ENCODE data around the gene C2CD4D.
A peak's percentile ranks its signal among the peaks of the same experiment; 100 is the strongest.

Gene C2CD4D

GRCh38 chr1:151832318-151832980, 7.2 kb downstream of the C2CD4D start:
- no peak for DNase-seq

DNA sequence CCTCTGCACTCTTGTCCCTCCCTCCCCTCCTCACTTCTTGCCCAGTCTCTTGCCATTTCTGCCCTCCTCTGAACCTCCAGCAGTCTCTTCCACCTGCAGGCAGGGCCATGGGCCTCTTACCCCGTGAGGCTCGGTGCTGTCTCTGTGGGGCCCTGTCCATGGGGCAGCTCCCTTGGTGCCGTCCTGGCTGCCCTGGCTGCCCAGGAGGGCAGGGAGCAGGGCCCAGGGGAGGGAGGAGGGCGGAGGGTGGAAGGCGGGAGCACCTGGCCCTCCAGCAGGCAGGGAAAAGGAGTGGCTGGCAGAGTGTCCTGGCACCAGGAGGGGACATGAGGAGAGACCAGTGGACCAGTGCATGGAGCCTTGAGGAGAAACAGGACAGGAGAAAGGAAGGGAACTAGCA, 8.0 kb downstream of the C2CD4D start, which contains the start of gene RORC:
Gene RORC (minus strand): TSS at position 198 of the 400 bp plus-strand sequence. CDS start 38 bp downstream, at position 160.
- DNase-seq, result no peak

GRCh38 chr1:151831256-151831591, 8.4 kb downstream of the C2CD4D start:
- no peak for DNase-seq

DNA sequence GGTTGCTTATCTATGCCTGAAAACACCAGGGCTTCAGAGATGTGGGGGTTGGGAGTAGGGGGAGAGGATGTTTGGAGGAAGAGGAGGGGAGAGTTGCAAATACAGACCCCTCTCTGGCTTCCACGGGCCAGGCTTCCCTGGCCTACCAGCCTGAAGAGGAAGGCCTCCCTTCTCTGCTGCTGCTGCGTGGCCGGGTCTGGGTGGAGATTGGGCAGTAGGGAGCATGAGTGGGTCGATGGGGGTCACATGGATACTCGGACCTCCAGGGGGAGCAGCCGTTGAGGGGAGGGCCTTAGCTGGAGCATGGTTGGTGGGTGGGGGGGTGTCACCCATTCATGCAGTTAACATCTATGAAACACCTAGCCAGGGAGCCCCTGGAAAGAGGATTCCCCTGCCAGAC, 9.6 kb downstream of the C2CD4D start:
- DNase-seq, result no peak

- no peak for DNase-seq
Observed at GRCh38 chr1:151829352-151830046, 10.1 kb downstream of the C2CD4D start.

DNA sequence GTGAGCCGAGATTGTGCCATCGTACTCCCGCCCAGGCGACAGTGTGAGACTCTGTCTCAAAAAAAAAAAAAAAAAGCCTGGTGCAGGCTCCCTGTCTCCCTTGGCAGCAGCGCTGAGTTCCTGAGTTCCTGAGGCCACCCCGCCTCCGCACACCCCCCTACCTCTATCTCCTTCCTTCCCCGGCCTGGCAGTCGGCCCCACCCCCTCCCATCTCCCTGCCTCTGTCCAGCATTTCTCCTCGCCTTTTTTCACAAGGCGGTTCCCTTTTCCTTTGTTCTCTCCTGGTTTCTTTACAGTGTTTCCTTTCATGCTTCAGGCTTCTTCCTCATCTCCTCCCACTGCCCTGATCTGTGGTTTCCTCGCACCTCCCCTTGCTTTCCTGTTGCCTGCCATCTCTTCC, 10.7 kb downstream of the C2CD4D start:
- no peak for DNase-seq

- DNase-seq, result no peak
Observed at GRCh38 chr1:151827853-151828252, 11.8 kb downstream of the C2CD4D start.

DNA sequence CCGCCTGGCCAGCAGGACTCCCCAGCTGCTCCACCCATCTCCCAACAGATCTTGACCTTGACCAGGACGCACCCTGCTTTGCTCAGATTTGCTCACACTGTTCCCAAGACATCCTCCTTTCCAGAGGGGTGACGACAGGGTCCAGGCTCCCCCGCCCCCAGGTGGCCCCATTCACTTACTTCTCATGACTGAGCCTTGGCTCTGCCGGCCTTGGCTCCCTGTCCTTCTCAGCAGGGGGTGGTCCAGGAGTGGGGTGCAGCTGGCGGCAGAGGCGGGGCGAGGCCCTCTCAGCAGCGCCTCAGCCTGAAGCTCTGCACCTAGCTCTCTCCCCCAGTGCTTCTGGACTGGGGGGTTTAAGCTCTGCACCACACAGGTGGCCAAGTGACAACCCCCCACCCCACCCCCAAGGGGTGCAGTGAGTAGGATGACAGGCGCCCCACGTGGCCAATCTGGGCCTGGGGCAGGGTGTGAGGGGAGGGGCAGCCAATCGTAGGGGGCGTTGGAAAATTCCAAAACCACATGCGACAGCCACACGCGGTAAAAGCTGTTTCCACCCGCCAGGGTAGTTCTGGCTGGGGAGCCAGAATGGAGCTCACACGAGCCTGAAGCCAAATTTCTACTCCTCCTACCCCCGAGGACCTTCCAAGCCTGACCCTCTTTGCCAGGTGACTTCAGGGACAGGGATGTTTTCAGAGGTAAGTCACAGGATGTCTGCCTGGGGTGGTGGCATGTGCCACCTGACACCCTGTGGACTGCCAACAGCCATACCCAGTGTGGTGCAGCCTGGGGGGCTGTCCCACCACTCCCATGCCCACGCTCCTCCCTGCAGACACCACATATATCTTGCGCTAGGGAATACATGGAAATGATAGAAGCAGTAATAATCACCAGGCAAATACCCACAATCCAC, 13.6 kb downstream of the C2CD4D start:
- DNase-seq, result no peak

DNA sequence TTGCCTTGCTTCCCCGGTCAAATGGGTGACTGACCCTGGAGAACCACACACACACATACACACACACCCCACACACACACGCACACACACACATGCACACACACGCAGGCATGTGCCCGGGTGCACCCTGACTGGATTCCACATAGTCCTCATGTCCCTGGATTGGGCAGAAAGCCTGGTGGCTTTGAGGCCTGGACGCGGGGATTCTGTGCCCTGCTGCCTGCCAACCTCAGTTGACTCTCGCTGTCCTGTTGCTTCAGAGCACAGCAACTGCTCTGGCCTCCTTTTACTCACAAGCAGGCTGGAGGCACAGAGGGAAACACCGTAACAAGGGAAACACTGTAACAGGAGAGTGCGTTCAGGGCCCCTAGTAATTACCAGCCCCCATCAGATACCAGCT, 14.4 kb downstream of the C2CD4D start:
- no peak for DNase-seq

- DNase-seq, result no peak
Observed at GRCh38 chr1:151823175-151823574, 16.4 kb downstream of the C2CD4D start.

DNA sequence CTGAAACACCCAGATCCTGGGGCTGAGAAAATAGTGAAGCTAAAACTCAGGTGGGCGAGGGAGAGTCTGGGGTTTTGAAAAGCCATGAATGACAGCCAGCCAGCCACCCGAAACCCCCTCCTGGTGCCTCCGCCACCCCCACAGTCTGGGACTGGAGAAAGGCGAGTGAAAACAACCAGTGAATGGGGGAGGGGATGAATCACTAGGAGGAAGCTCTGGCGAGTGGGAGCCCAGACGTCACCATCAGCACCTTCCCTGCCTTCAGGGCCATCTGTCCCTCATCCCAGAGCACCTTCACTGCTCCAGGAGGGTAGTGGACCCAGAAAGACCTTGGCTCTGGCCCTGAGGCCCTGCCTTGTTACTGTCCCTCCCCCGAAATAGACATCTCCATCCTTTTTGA, 17.2 kb downstream of the C2CD4D start:
- DNase-seq, result peak; percentile 36

DNA sequence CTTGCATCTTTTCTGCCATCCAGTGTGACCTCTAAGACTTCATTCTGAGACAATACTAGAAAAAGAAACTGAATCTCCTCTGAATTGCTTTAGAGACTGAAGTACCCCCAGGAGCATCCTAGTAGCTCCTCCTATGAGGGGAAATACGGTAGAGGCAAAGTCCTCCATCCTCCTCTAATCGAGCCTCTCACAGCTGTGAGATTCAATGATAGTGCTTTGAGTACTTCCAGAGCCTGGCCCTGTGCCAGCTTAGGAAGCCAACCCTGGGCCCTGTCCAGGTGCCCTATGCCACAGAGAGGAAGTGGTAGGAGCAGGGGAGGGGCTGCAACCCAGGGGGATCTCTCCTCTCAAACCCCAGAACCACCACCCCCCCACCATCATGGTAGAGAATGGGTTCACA, 18.7 kb downstream of the C2CD4D start:
- no peak for DNase-seq

DNA sequence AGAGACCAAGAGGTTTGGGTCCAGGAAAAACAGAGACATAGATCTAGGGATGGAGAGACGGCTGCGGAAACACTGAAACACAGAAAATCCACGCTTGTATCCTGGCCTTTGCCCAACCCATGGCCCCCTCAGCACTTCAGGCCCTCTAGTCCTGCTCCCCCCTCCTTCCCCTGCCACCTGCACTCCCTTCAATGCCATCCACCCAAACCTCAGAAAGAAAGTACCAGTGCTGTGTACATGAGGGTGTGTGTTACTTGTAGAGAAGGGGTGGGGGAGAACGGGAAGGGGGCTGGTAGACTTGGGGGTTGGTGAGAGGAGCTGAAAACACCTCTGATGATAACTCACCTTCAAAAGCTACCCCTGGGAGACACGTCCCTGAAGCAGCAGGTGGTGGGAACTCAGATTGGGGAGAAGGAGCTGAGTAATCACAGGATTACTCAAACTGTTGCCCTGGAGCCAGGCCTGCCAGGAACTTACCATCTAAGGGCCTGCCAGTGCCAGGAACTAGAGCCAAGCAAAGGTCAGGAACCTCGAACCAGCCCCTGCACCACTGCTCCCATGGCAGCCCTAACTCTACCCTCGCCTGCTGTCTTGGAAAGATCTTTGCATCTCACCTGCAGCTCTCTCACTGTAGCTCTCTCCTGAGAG, 19.5 kb downstream of the C2CD4D start:
- no peak for DNase-seq

DNA sequence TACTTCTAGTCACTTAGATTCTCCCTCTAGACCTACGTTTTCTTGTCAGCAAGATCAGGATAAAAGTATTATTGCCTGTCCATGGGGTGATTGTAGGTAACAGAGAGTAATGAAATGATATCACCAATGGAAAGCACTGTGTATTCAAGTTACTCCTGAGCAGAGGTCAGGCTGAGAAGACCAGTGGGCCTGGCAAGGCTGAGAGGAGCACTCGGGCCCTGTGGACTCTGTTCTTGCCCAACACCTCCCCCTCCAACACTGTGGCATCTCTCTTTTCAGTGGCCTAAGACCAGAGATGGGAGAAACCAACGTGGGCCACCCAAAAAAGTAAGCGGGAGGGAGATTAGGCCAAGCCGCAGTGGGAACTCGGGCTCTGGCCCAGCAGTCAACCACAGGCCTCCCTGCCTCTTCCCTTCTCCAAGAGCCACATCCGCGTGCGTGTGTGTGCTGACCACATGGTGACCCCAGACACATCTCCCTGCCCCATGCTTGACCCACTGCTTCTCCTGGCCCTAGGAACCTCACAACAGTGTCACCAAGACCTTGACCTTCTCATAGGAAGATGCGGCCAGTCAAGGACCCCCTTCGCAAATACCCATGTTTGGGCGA, 20.3 kb downstream of the C2CD4D start:
- DNase-seq, result no peak

GRCh38 chr1:151817353-151817730, 22.3 kb downstream of the C2CD4D start:
- DNase-seq, result no peak

DNA sequence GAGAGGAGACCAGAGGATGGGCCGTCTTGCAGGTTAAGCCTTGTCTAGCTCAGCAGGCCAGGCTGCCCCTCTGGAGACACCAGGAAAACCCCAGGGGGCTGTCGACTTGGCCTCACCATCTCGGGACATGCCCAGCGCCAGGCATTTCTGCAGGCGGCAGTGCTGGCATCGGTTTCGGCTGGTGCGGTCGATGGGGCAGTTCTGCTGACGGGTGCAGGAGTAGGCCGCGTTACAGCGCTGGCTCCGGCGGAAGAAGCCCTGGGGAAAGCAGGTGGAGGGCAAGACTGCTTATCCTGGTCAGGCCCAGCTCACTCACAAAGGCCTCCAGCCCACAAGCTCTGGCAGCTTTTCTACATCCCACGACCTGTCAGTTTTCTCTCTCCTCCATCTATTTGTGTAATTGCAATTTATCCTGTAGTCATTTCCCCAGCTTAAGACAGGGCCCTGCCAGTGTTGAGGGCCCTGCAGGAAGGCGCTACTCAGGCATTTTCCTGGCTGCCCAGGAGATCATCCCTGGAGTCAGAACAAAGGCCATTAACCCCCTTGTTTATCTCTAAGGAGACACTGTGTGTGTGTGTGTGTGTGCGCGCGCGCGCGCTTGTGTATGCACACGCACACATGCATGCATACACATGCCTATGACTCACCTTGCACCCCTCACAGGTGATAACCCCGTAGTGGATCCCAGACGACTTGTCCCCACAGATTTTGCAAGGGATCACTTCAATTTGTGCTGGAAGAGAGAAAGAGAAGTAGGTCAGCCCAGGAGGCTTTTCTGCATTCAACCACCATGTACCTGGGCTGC, 22.9 kb downstream of the C2CD4D start:
- no peak for DNase-seq

DNA sequence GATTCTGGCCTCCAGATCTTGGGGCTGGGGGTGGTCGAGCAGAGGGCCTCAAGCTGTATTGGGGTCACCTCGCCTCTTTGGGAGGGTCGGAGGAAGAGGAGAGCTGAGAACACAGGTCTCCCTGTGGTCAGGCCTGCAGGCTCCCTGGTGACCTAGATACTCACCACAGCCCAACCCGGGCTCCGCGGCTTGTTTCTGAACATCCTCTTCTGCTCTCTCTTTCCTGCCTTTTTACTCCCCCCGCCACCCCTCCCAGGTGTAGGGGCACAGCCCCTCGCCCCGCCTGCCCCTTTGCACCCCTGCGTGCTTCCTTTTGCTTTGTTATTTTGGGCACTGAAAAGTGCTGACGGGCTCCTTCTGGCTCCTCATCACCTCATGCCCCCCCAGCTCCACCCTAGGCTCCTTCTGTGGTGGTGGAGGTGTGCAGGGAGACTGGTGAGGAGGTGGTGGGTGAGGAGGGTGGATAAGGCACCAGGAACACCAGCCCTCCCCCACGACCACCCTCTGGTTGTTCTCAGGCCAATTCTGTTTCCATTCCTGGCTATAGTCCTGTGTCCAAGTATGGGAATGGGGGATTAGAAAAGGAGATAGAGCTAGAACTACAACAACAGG, 23.8 kb downstream of the C2CD4D start:
- no peak for DNase-seq

- no peak for DNase-seq
Observed at GRCh38 chr1:151814971-151815545, 24.6 kb downstream of the C2CD4D start.

- DNase-seq, result no peak
Observed at GRCh38 chr1:151814426-151814825, 25.2 kb downstream of the C2CD4D start.

GRCh38 chr1:151813271-151813977, 26.2 kb downstream of the C2CD4D start:
- no peak for DNase-seq
